HG03064 (cell line): ENCODE results near the gene CFAP97.
A peak's percentile ranks its signal among the peaks of the same experiment; 100 is the strongest.
"Not testable (repeated sequence)": the region's sequence is repeated elsewhere in the genome, so short reads cannot be mapped to it uniquely, and the experiment has no call there.

Experiments
- ATAC-seq: cut with Tn5 transposase; IDR thresholded peaks from one replicate; pipeline ENCODE4 v1.9.1; 2021; ENCODE audit warnings: low read depth; ENCODE audit not compliant: unreplicated experiment

The CFAP97 gene

GRCh38 chr4:185144601-185145240 lies 59.1 kb downstream of the CFAP97 start:
- no peak for ATAC-seq

GRCh38 chr4:185143601-185143969 lies 60.2 kb downstream of the CFAP97 start:
- peak; percentile 34 for ATAC-seq

GRCh38 chr4:185142912-185143600 lies 60.7 kb downstream of the CFAP97 start, which contains the start of gene SLC25A4:
TSS of gene SLC25A4 (plus strand) at chr4:185143266. CDS start at chr4:185143373, 107 bp downstream.
- peak; percentile 97 for ATAC-seq

GRCh38 chr4:185142564-185142911 lies 61.3 kb downstream of the CFAP97 start:
- ATAC-seq: no peak

GRCh38 chr4:185141777-185142176 lies 62.0 kb downstream of the CFAP97 start:
- ATAC-seq: no peak

GRCh38 chr4:185139736-185140135 lies 64.1 kb downstream of the CFAP97 start:
- no peak for ATAC-seq

GRCh38 chr4:185138161-185138560 lies 65.6 kb downstream of the CFAP97 start:
- no peak for ATAC-seq

- no peak for ATAC-seq
Observed at GRCh38 chr4:185137233-185137925, 66.4 kb downstream of the CFAP97 start.

- no peak for ATAC-seq
Observed at GRCh38 chr4:185134307-185134869, 69.4 kb downstream of the CFAP97 start.

- ATAC-seq: peak; percentile 57
Observed at GRCh38 chr4:185128272-185129119, 75.3 kb downstream of the CFAP97 start.

- ATAC-seq: no peak
Observed at GRCh38 chr4:185127021-185127925, 76.5 kb downstream of the CFAP97 start.

- ATAC-seq: no peak
Observed at GRCh38 chr4:185124006-185124405, 79.8 kb downstream of the CFAP97 start.

GRCh38 chr4:185122681-185123345 lies 81.0 kb downstream of the CFAP97 start:
- ATAC-seq: no peak

GRCh38 chr4:185120631-185120946 lies 83.2 kb downstream of the CFAP97 start:
- no peak for ATAC-seq

- ATAC-seq: no peak
Observed at GRCh38 chr4:185119927-185120630, 83.7 kb downstream of the CFAP97 start.

- ATAC-seq: not testable (repeated sequence)
Observed at GRCh38 chr4:185119467-185119866, 84.3 kb downstream of the CFAP97 start.

GRCh38 chr4:185118876-185119275 lies 84.9 kb downstream of the CFAP97 start:
- ATAC-seq: no peak

GRCh38 chr4:185117300-185117934 lies 86.4 kb downstream of the CFAP97 start:
- ATAC-seq: no peak
